HUDEP-2 (cell line): ENCODE measurements around the gene PDCD1LG2.
A peak's percentile ranks its signal among the peaks of the same experiment; 100 is the strongest.

Experiments
- DNase-seq, 76 experiments: peaks; one replicate each; lab custom pipeline; 2025; ENCODE audit not compliant: unreplicated experiment in 76 of 76; lab: John Stamatoyannopoulos, UW

PDCD1LG2 gene

DNA sequence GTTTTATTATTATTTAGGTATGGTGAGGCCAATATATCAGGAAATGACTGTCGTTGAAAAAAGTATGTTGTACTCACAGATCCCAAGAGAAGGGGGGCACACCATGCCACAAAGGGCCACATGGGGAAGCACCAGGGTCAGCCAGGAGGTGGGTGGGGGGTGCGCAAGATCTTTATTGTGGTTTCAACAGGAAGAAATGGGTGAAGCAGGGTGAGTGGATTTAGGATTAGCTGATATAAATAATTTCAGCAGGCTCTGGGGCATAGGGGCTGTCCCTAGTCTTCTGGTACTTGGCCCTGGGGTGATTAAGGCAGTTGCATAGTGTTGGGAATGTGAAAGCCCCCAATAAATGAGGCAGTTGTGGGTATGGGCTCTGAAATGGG, 8.6 kb downstream of the PDCD1LG2 start:
- DNase-seq: no peak

GRCh38 chr9:5524090-5524489, 13.8 kb downstream of the PDCD1LG2 start:
- DNase-seq: no peak

GRCh38 chr9:5529683-5530221, 19.4 kb downstream of the PDCD1LG2 start:
- DNase-seq: peak in 6 of 76 experiments; percentile 1 to 13 (median 8)

DNA sequence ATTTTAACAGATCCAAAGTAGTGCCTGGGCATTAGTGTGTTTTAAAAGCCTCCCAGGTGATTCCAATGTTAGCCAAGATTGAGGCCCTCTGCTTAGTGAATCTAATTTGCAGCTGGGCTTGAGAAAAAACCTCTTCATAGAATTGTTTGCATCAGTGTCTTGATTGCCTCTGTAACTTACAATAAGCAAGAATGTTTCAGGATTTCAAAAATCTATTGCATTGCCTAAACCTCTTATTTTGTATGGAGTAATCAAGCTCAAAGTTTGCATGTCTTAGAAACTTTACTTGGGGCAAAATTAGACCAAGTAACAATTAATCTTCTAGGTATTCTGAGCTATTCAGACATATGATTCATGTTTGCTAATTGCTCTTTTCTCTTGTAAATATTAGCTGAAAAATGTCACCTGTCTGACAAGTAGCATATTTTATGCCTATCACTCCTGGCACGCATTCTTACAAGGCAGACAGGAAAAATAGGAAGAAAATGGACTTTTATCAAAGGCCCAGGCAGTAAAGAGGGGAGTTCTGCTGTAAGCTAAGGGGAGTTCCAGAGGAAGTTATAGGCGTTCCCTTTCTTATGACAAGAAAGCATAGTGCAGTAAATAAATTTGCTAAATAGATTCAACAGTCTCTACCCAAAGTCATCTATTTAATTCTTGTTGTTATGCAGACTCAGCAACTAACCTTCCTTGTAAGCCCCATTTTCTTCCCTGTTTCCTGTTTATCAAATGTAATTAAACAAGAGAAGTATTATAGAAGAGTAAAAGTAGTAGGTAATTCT, 21.0 kb downstream of the PDCD1LG2 start:
- DNase-seq: no peak

GRCh38 chr9:5532306-5532705, 22.0 kb downstream of the PDCD1LG2 start:
- no peak for DNase-seq

- DNase-seq: no peak
Observed at GRCh38 chr9:5532790-5533189, 22.5 kb downstream of the PDCD1LG2 start.

DNA sequence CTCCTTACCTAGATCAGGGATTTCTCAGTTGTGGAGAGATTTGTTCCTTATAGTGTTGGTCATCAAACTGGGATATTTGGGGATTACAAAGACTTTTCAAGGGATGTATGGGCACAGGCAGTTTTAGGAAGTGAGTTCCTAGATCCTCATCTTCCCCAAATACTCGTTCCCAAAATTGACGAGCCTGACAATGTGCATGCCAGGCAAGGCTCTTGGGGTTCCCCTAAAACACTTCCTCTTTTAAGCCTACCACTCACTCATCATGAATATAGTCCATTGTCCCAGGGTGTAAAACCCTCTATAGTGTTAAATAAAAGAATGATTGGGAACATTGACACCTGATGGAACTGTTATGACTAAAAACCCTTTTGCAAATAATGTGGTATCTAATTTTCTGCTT, 26.4 kb downstream of the PDCD1LG2 start:
- DNase-seq: no peak

GRCh38 chr9:5543875-5544702, 33.8 kb downstream of the PDCD1LG2 start:
- DNase-seq: no peak

DNA sequence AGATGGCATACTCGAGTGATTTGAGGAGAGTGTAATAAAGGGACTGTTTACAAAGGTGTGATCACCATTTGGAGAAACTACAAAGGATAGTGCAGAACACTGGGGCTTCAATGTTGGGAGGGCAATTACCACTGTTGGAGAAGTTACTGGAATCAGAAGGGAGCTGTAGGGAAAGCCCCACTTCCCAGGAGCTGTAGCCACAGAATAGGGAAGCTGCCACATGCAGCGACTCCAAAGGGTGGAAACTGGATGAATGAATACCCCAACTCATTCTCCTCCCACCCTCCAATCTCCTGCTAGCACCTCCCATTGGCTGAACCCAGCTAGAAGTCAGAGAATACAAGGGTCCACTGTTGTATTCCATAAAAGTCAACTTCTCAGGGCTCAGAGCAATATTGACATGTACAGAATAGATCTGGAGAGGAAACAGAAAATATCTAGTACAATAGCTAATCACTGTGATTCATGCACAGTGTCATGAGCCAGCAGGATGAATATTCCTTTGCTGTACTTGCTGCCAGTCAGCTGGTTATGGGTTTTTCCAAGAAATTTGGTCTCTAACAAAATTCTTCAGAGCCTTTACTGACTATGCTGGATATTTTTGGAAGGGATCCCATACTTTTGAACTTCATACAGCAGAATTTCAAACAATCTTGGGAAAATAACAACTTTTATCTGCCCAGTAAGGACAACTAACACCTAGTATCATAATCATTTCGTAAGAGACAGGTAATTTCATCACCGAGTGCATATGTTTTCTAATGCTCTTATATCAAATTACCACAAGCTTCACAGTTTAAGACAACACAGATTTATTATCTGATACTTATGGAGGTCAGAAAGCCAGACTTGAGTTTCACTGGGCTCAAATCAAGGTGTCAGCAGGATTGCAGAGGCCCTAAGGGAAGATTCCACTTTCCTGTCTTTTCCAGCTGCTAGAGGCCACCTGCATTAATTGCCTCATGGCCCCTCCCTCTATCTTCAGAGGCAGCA, 39.6 kb downstream of the PDCD1LG2 start:
- no peak for DNase-seq

- DNase-seq: no peak
Observed at GRCh38 chr9:5551368-5552150, 41.2 kb downstream of the PDCD1LG2 start.

DNA sequence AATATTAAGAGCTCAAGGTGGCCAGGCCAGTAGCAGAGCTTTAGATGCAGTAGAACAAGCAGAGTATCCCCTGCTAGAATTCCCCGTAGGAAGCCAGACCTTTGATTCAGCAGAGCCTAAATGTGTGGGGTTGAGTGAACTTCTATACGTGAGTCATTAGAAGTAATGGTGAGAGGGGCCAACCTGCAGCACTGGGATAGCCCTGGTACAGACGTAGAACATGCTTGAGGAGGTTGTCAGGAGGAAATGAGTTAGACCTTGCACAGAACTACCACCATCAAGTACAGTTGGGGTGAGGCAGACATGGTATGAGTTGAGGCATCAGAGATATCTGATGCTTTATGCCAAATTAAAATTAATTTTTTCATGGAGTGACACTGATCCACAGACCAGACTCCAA, 42.0 kb downstream of the PDCD1LG2 start:
- DNase-seq: no peak

DNA sequence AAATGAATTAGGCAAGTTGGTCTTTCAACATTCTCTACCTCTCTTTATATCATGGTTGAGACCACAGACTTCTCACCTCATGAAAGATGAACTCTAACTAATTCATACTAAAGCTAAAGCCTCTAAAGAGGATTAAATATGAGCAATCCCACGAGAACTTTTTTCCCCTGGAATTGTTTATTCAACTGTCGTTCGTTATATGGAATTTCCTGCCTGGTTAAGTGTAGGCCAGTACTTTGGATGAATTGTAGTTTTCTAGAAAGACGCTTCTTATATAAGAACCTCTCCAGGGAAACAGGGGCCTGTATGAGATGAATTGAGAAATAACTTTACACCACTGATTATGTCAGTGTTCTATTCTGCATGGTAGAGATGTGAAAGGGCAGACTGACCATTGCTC, 42.9 kb downstream of the PDCD1LG2 start:
- no peak for DNase-seq

DNA sequence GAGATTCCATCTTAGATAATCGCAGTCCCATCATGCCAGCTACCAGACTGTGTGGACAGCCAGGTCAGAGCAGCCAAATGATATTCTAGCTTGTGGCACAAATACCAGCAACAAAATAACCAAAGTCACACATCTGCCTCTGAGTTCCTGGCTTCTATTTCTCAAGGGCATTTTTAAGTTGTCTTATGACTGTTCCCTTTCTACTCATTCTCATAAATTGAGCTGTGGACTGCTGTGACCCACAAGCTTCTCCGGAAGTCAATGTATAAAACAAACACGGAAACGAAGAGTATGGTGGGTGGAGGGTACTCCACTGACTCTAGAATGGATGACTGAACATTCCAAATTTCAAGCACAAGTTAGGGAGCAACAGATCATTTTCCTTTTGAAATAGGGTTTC, 43.9 kb downstream of the PDCD1LG2 start:
- no peak for DNase-seq

DNA sequence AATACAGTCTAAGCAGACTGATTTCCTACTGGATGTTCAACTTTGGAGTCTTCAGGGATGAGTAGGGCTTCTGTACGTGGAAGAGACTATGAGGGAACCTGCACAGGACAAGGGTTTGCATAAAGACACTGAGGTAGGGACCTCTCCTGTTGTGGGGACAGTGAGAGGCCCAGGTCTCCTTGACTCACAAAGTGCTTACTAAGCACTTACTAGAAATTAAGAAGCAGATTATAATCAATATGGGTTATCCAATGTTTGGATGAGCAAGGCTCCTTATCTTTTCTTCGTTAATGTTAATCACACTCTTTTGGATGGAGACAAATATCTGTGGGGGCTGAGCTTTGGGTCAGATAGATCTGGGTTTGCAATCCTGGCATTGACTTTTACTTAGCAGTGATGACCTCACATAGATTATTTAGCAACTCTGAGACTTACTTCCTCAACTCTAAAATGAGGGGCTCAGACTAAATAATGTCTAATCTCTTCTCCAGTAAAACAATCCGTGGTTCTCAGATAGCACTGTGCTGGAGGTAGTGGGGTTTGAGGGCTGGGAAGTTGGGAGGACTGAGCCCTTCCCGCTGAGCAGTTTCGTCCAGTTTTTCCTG, 45.9 kb downstream of the PDCD1LG2 start:
- no peak for DNase-seq

DNA sequence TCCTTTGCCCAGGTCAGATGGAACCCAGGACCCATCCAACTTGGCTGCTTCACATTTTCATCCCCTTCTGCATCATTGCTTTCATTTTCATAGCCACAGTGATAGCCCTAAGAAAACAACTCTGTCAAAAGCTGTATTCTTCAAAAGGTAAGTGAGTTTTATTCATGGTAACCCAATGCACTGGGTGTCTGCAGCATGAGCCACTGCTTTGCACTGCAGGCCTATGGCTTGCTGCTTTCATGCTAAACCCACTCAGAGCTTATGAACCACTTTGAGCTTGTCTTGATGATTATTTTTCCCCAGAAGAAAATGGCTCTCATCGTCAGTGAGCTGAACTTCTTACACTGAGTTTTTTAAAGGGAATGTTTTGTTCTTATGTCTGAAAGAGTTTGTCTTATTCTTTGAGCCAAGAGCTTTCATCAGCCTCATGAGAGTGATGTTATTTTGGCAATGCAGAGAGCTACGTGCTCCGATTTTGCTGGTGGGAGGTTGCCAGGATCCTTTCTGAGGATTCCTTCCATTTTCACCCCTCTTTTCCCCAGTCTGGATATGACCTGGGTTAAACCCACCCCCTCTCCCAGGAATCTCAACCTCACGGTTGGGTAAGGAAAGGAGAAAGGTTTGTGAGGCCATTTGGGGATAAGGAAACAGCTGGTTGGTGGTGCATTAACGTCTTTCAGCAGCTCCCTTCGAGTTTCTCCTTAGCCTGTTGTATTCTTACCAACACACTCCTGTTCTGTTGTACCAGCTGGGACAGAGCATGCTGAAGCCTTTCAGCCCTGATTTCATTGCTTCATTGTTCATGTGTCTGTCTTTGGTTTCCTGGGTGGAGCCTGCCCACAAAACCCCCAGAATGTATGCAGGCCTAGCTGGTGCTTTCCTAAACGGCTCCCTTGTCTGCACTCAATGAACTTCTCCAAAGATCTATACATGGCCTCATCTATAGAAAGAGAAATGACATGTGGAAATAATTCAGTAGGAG, 47.6 kb downstream of the PDCD1LG2 start:
- DNase-seq: no peak

DNA sequence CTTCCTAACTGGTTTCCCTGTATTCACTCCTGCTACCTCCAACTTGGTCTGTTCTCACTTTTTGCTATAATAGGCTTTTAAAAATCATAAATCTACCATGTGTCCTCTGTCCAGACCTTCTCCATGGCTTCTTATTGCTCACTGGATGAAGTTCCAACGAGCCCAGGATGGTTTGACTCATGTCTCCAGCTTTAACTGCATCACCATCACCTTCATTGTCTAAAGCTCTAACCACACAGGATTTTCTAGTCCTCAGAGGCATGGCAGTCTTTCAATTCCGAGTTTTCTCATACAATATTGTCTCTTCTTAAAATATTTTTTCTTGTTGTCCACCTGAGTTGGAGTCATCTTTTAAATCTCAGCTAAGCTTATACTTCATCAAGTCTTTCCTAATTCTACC, 49.3 kb downstream of the PDCD1LG2 start:
- DNase-seq: no peak

GRCh38 chr9:5560443-5561100, 50.2 kb downstream of the PDCD1LG2 start:
- DNase-seq: no peak
